K562 treated with DMSO at 1 percent for 48 hours (cell line): ENCODE results near the gene ZNF32. TPM values are rescaled to one million over a fixed set of nuclear protein-coding genes. Genes with fewer than 3 reads are reported as not detected.

Source experiments
- total RNA-seq: library from RNA; unstranded; fragments of 300-600 nt; gene quantifications from 2 replicates; pipeline ENCODE4 v1.2.3, GENCODE V29; 2022; ENCODE audit warnings: low replicate concordance; ENCODE audit errors: extremely low read depth

The ZNF32 gene, protein sequence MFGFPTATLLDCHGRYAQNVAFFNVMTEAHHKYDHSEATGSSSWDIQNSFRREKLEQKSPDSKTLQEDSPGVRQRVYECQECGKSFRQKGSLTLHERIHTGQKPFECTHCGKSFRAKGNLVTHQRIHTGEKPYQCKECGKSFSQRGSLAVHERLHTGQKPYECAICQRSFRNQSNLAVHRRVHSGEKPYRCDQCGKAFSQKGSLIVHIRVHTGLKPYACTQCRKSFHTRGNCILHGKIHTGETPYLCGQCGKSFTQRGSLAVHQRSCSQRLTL
- total RNA-seq, result not detected in 2 replicates

DNA sequence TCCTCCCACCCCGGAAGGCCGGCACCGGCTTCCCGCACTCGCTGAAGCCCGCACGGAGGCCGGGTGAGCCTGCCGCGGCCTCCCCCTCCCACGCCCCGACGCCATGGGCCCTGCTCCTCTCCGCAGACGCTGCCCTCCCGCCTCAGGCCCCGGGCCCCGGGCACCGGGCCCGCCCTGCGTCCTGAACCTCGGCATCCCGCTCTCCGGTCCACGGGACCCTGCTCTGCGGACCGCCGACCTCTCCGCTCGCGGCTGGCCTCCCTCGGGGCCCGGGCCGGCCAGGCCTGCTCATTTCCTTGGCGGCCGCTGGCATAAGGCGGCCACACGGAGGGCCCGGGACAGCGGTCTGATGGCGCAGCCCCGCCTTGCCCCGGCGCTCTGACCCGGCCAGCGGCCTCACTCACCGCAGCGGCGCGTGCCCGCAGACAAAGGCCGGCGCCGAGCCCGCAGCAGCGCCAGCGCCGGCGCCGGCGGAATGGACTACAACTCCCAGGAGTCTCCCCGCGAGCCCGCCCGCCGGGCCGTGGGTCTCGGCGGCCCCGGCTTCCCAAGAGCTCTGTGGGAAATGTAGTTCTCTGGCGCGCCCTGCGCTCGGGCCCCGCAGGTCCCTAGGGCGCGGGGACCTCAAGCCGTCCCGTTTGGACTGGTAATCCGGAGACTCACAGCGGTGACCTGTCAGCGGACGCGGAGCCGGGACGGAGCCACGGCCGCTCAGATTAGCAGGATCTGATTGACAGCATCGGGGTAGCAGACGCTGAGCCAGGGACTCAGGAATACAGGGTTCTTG, at the start of gene ZNF32:
Gene ZNF32 (minus strand): TSS at position 484 of the 787 bp plus-strand sequence. CDS start 2,748 bp downstream, outside the sequence.

DNA sequence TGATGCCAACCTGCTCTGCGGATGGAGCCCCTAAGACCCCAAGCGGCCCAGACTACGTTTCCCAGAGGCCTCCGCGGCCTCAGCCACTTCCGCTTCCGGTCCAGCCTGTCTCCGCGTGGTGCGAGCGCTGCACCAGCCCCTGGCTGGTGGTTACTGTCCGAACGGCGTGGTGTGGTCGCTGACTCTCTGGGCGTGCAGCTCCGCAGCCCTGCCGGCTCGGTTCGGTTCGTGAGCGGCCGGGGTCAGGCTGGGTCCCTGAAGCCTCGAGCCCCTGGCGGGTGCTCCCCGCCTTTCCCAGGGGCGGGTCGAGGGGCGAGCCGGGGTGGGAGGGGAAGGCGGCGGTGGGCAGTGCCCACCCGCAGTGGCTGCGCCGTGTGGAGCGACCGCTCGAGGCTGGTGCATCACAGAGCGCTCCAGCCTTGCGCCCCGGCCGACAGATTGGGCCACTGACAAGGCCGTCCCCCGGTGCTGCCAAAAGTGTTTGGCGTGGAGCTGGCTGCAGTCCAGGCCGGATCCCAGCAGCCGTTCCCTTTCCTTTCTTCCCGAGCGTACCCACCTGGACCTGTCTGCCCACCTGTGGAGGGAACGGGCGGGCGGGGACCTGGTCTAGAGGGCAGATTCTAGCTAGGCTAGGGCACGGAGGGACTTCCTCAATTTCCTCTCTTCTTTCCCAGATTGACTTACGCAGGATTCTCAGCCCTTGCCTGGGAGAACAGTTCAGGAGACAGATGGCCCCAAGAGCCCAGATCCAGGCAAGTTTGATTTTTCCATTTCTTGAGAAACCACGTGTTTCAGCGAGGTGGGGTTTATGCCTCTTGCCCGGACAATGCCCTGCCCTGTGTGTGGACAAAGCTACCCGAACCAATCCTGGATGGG, 42.1 kb downstream of the ZNF32 start, which contains the start of gene ZNF485:
Gene ZNF485 (plus strand): TSS at position 116 of the 876 bp plus-strand sequence. CDS start 613 bp downstream, at position 729.

Other genes starting within 250 kb of the ZNF32 start
- gene HNRNPF, start 239.7 kb downstream of the ZNF32 start, total RNA-seq, result 420 TPM in 1 of 2 replicates, not detected in the other
- gene ZNF487, start 211.8 kb downstream of the ZNF32 start, total RNA-seq, result not detected in 2 replicates
- not detected in 2 replicates for gene ZNF239, start 74.3 kb downstream of the ZNF32 start, total RNA-seq
- gene ZNF485, start 42.4 kb downstream of the ZNF32 start, total RNA-seq, result not detected in 2 replicates